Left renal pelvis (tissue), 4 donors: ENCODE measurements around the gene SIPA1. TPM values are rescaled to one million over a fixed set of nuclear protein-coding genes. Genes with fewer than 3 reads are reported as not detected.

Experiments
- DNase-seq, 4 donors: peaks; one replicate each; pipeline ENCODE4 v3.0.0-alpha.2; 2013; ENCODE audit warnings: low read depth in 4 of 4, low spot score in 3 of 4
- polyA plus RNA-seq, 4 donors: library from polyadenylated mRNA; unstranded; fragments of 120-200 nt; gene quantifications; one replicate each; pipeline ENCODE4 v1.2.1, GENCODE V29; 2013; ENCODE audit not compliant: insufficient read length in 4 of 4

The SIPA1 gene
- polyA plus RNA-seq, 4 donors = 20.5 to 46.5 (median 34.1) TPM

DNA sequence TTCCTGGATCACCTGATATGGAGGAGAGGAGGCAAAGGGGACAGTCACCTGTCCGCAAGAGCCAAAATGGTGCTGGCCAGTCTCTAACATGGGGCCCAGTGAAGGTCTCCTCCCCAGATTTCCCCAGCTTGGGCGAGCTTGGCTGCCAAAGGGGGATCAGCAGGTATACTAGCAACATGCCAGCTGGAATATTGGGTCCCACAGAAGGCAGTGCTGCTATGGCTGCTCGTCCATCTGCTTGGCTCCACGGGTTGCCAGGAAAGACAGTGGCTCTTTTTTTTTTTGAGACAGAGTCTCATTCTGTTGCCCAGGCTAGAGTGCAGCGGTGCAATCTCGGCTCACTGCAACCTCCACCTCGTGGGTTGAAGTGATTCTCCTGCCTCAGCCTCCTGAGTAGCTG is 61.4 kb downstream of the SIPA1 start:
- DNase-seq = no peak

DNA sequence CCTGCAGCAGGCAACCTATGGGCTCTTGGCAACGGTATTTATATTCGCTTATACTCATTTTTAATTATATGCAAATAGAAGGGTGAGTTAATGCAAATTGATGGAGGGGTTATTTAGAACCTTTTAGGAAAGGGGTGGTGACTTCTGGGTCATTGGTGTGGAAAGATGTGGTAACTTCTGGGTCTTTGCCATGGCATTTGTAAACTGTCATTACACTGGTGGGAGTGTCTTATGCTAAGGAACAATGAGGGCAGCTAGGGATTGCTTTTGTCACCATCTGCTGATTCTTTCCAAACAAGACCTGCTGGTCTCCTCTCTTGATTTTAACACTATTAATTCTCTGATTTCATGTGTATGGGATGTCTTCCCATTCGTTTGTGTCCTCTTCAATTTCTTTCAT is 62.5 kb downstream of the SIPA1 start:
- DNase-seq = no peak

Other genes with a start within 250 kb of the SIPA1 start
- gene NEAT1, start 215.3 kb upstream of the SIPA1 start, polyA plus RNA-seq = 100 to 1,000 TPM; 132 to 289 (median 201) TPM
- gene MALAT1, start 139.1 kb upstream of the SIPA1 start, polyA plus RNA-seq = 100 to 1,000 TPM; 557 to 843 (median 666) TPM
- gene SCYL1, start 113.0 kb upstream of the SIPA1 start, polyA plus RNA-seq = 10 to 100 TPM; 58.6 to 83.9 (median 59.5) TPM
- 100 to 1,000 TPM; 115 to 360 (median 154) TPM for gene LTBP3, start 79.7 kb upstream of the SIPA1 start, polyA plus RNA-seq
- gene ZNRD2, start 67.6 kb upstream of the SIPA1 start, polyA plus RNA-seq = 10 to 100 TPM; 43.7 to 60.9 (median 56.4) TPM
- 10 to 100 TPM; 19.7 to 41.1 (median 28.6) TPM for gene FAM89B, start 65.6 kb upstream of the SIPA1 start, polyA plus RNA-seq
- gene EHBP1L1, start 62.0 kb upstream of the SIPA1 start, polyA plus RNA-seq = 10 to 100 TPM in 3 of 4 donors, 1 to 10 TPM in 1; 10.0 to 29.2 (median 20.2) TPM
- under 1 TPM; 0.24 to 0.95 (median 0.46) TPM for gene KCNK7, start 42.3 kb upstream of the SIPA1 start, polyA plus RNA-seq
- gene MAP3K11, start 23.9 kb upstream of the SIPA1 start, polyA plus RNA-seq = 10 to 100 TPM; 24.9 to 47.5 (median 34.7) TPM
- gene PCNX3, start 22.3 kb upstream of the SIPA1 start, polyA plus RNA-seq = 10 to 100 TPM; 20.3 to 37.9 (median 28.1) TPM
- 10 to 100 TPM; 50.0 to 62.9 (median 58.8) TPM for gene RELA, start 24.8 kb downstream of the SIPA1 start, polyA plus RNA-seq
- 10 to 100 TPM; 47.9 to 80.4 (median 65.7) TPM for gene KAT5, start 74.2 kb downstream of the SIPA1 start, polyA plus RNA-seq
- 10 to 100 TPM; 32.0 to 59.4 (median 36.5) TPM for gene RNASEH2C, start 82.7 kb downstream of the SIPA1 start, polyA plus RNA-seq
- 1 to 10 TPM; 2.7 to 9.7 (median 6.0) TPM for gene AP5B1, start 142.9 kb downstream of the SIPA1 start, polyA plus RNA-seq
- 10 to 100 TPM in 2 of 4 donors, 1 to 10 TPM in 1, under 1 TPM in 1; 0.23 to 15.9 (median 9.9) TPM for gene OVOL1, start 149.0 kb downstream of the SIPA1 start, polyA plus RNA-seq
- gene SNX32, start 195.9 kb downstream of the SIPA1 start, polyA plus RNA-seq = 1 to 10 TPM; 2.0 to 4.1 (median 2.9) TPM
- 100 to 1,000 TPM; 672 to 810 (median 730) TPM for gene CFL1, start 220.1 kb downstream of the SIPA1 start, polyA plus RNA-seq
- 10 to 100 TPM; 40.5 to 64.2 (median 48.2) TPM for gene MUS81, start 222.3 kb downstream of the SIPA1 start, polyA plus RNA-seq
- 100 to 1,000 TPM; 102 to 212 (median 121) TPM for gene EFEMP2, start 234.7 kb downstream of the SIPA1 start, polyA plus RNA-seq
- 1 to 10 TPM in 2 of 4 donors, under 1 TPM in 2; 0.92 to 1.4 (median 1.1) TPM for gene CTSW, start 241.7 kb downstream of the SIPA1 start, polyA plus RNA-seq